HEK293T (cell line): ENCODE results near the gene GSN.

Experiments
- ARNT ChIP-seq: fragments of 450-650 bp; IDR thresholded peaks from 2 replicates; pipeline ENCODE4 v1.6.1; 2017; ENCODE audit warnings: mild to moderate bottlenecking
- BHLHE40 ChIP-seq: fragments of 450-650 bp; IDR thresholded peaks from 2 replicates; pipeline ENCODE4 v1.6.1; 2016; ENCODE audit warnings: mild to moderate bottlenecking, moderate library complexity, borderline replicate concordance
- CTBP1 ChIP-seq: fragments of 450-650 bp; IDR thresholded peaks from 2 replicates; pipeline ENCODE4 v1.6.1; 2016; ENCODE audit warnings: borderline replicate concordance
- FOXA1 ChIP-seq: fragments of 450-650 bp; IDR thresholded peaks from 2 replicates; pipeline ENCODE4 v1.6.1; 2016; ENCODE audit warnings: mild to moderate bottlenecking
- FOXK2 ChIP-seq: fragments of 450-650 bp; IDR thresholded peaks from 2 replicates; pipeline ENCODE4 v1.6.1; 2016; ENCODE audit warnings: mild to moderate bottlenecking
- FOXM1 ChIP-seq: fragments of 450-650 bp; IDR thresholded peaks from 2 replicates; pipeline ENCODE4 v1.6.1; 2017; ENCODE audit warnings: mild to moderate bottlenecking, borderline replicate concordance
- HDGF ChIP-seq: fragments of 450-650 bp; IDR thresholded peaks from 2 replicates; pipeline ENCODE4 v1.6.1; 2017; ENCODE audit warnings: antibody characterized with exemption, borderline replicate concordance
- LEF1 ChIP-seq: fragments of 450-650 bp; IDR thresholded peaks from 2 replicates; pipeline ENCODE4 v1.6.1; 2017; ENCODE audit warnings: mild to moderate bottlenecking, borderline replicate concordance
- NFRKB ChIP-seq: fragments of 450-650 bp; IDR thresholded peaks from 2 replicates; pipeline ENCODE4 v1.6.1; 2016; ENCODE audit warnings: mild to moderate bottlenecking, moderate library complexity
- PKNOX1 ChIP-seq: fragments of 450-650 bp; IDR thresholded peaks from 2 replicates; pipeline ENCODE4 v1.6.1; 2016
- SP1 ChIP-seq: fragments of 450-650 bp; IDR thresholded peaks from 2 replicates; pipeline ENCODE4 v1.6.1; 2017
- SUZ12 ChIP-seq: fragments of 450-650 bp; IDR thresholded peaks from 2 replicates; pipeline ENCODE4 v1.6.1; 2016; ENCODE audit warnings: mild to moderate bottlenecking
- ZNF384 ChIP-seq: fragments of 450-650 bp; IDR thresholded peaks from 2 replicates; pipeline ENCODE4 v1.6.1; 2016

GRCh38 chr9:121350036-121350435, 82.1 kb downstream of the GSN start:
- TF ChIP-seq BHLHE40 (no peak), HDGF (no peak), ARNT (no peak), FOXM1 (no peak), ZNF384 (no peak), CTBP1 (no peak), FOXK2 (no peak), FOXA1 (no peak), SP1 (no peak), SUZ12 (no peak), PKNOX1 (no peak), NFRKB (no peak), LEF1 (no peak)
